KG1 (cell line): ENCODE data around the gene FAM180A.
"Not testable (repeated sequence)": the region's sequence is repeated elsewhere in the genome, so short reads cannot be mapped to it uniquely, and the experiment has no call there.

Experiments
- DNase-seq: peaks from one replicate; lab custom pipeline; 2025; lab: John Stamatoyannopoulos, UW

FAM180A gene

DNA sequence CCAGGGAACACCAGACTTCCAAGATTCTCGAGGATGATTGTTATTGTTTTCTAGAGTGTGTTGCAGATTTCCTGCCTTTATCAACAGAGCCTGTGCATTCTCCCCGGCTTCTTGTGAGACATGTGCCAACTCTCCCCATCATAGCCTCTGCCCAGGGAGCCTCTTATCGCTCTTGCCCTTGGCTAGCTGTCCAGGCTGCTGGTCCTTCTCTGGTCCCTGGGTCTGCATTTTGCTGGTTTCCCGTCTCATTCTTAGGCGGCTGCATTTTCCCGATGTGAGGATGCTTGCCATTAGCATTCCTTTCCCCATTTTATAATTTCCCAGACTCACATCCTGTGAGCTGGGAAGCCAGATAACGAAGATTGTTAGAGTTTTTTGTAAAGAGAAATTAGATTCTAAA, 35.8 kb downstream of the FAM180A start:
- no peak for DNase-seq

DNA sequence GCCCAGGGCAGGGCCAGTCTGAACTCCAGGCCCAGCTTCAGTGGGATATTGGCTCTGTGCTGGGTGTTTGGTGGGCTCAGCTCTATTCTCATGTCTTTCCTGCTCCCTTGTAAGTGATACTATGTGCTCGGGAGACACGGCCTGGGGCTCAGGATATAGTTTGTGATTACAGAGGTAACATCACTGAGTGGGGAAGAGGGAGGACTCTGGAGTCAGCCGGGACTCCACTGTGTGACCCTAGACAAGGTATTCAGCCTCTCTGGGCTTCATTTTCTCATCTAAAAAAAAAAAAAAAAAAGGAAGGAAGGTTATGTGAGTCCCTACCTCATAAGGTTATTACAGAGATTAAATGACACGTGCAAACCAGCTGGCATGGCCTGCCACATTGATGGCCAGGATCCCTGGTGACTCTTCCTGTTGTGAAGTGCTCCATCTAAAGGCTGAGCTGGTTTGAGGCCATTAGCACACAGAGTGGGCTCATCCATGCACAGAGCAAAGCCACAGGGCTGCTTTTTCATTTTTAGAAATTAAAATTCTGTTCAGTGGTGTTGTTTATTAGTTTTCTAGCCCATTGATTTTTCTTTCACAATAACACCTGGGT, 36.3 kb downstream of the FAM180A start:
- no peak for DNase-seq

DNA sequence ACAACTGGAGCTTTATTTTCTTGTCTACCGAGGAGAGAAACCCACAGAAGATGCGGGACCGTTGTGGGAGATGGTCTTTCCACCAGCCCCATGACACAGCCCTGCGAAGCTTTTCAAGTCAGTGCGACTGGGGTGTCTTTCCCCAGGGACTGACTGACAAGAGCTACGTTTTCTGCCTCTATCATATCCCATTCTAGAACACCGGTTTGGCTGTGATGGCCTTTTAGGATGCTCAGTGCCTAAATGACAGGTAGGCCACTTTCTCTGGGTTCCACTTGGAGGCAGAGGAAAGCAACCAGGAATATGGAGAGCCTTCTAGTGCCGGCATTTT, 37.5 kb downstream of the FAM180A start:
- DNase-seq: no peak

DNA sequence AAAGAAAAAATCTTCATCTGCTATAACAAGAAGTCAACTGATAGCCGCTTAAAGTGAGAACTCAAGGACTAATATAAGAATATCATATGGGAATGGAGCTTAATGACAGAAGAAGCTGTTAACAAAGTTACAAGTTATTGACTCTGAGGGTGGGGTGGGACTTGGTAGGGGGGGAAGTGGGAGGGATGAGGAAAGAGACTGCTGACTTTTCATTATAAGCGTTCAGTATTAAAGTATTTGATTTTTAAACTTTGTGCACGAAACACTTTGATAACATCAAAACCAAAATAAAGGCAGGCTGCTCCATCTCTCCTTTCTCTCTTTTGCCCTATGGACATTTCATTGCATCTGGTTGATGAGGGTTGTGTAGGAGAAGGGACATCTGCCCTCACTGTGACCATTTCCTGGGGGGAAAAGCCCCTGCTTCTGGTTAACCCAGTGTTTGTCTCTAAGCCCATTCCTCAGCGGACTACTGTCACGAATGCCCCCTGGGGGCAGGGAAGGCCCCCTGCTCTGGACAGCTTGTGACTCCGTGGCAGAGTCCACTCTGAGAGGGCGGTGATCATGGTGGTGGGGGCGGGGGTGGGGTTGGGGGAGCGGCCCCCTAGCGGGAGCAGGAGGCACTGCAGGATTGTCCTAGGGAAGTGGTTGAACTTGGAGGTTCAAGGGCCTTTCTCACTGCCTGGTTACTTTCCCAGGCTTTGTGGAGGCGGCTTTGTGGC, 38.0 kb downstream of the FAM180A start:
- DNase-seq: no peak

DNA sequence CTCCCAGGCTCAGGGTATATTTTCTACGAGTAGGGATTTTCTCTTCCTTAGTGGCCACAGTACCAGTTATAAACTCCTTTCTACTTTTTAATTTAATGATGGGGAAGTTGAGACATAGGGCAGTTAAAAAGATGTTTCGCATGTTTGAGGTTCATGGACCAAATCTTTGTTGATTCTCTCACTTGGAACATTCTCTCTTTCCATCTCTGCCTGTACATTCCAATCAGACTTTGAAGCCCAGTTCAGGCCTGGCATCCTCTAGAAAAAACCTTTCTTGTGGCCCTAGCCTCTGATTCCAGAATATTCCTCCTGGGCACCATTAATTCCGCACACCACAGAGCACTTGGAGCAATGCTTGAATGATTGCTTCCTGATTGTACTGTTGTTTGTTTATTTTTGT, 39.1 kb downstream of the FAM180A start:
- DNase-seq: no peak

DNA sequence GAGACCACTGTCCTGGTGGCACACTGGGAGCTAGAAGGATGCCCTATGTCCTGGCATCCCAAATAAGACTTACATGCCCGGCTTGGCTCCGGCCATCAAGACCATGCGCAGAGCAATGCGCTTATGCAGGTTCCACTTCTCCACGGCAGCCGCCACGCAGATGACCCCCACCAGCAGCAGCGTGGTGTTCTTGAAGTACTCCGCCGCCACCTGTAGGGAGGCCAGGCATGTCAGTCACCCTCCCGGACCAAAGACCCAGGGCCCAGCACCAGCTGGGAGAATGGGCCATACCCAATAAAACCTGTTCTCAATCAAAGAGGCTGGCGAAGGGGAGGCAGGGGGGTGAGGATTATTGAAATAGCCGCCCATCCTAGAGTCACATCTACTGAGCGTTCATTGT, 40.6 kb downstream of the FAM180A start:
- DNase-seq: no peak

DNA sequence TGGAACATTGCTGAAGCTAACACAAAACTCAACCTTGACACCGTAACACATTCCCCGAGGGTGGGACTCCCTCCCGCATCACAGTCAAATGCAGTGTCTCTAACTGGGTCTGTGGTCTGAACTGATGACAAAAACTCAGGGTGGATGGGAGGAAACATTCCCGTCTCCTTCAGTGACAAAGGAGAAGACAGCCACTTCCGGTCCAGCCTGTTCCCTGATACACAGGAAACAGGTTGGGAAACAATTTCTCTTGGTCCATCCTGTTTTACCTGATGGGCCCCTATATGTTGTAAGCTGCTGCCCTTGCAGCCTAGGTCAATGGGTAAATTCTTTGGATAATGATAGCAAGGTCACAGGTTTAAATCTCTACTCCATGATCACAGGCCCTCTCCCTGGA, 41.0 kb downstream of the FAM180A start:
- DNase-seq: no peak

DNA sequence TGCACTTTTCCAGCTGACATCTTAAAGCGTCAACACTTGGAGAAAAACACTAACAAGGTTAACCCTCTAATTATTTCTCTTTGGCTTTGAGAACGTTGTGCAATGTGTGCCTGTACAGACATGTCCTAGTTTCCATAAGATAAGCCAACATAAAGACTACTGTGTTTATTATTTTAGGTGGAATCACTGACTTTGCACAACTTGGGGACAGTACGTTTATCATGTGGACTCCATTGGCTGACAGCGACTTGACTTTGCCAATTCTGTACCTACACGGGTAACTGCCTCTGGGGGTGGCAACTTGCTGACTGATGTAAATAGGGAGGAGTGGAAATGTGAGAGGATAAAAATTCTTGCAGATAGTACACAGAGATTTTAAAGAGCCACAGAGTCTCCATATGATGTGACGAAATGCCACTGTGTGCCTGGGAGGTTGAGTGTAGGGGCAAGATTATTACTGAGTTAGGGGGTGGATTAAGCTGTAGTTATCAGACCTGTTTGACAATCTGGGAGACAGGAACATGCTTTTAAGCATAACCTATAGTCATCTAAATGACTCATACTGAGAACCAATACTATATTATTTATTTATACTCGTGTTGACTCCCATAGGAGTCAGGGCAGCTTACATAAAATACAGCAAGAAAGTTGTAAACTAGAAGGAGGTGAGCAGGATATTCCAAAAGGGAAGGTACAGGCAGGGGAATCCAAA, 41.6 kb downstream of the FAM180A start:
- DNase-seq: no peak

DNA sequence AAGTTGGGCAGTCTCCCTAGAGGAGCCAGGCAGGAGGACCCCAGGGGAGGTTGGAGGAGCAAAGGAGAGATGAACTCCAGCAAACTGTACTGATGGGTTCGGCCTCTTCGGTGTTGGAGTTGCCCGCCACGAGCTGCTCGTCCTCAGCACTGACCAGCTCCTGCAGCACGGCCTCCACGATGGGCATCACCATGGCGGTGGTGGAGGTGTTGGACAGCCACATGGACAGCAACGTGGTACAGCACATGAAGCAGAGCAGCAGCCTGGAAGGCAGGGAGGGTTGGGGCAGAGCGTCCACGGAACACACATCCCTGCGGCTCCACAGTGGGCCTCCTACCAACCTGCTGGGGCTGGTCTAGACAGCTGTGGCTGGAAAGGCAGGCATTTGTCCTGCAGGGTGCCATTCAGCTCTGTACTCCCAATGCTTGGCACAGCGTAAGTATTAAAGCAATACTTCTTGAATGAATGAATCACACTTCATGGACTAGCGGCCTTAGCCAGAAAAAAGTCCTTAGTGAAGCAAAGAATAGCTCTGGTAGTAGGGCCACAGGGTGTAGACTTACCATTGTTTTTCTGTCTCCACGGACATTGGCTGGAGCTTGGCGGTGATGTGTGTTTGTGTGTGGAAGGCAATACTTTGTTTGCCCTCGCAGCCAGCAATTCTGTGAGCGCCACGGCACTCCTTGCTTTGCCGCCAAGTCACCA, 42.4 kb downstream of the FAM180A start:
- DNase-seq: no peak

DNA sequence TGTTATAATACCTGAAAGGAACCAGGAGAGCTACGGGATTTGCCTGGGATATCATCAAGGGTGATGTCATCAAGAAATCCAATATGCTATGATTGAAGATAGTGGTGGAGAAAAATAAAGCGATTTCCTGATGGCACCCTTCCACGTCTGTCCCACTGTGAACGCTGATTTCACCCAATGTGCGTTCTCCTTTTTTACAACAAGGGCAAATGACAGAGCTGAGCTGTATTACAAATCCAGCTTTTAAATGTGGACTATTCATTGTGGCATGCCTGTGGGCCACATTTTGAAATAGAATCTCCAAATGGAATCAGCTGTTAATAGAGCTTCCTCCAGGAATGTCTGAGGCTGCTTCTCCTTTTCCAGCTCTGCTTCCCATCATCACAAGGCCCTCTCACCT, 43.9 kb downstream of the FAM180A start:
- no peak for DNase-seq

DNA sequence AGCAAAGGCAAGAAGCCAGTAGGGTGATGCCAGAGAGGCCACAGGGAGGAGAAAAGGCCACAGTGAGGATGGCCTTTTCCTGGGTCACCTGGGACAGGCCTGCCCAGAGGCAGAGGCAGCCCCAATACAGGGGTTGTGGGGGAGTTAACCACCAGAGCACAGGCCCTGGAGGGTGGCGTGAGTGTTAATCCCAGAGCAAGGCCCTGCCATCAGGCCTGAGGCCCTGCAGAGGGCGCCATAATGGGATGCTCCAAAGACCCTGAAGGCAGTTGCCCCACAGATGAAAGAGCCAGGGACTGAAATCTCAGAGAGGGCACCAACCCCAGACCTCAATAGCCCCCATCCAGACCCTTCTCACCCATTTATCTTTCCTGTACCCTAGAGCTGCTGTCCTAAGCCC, 44.5 kb downstream of the FAM180A start:
- no peak for DNase-seq

DNA sequence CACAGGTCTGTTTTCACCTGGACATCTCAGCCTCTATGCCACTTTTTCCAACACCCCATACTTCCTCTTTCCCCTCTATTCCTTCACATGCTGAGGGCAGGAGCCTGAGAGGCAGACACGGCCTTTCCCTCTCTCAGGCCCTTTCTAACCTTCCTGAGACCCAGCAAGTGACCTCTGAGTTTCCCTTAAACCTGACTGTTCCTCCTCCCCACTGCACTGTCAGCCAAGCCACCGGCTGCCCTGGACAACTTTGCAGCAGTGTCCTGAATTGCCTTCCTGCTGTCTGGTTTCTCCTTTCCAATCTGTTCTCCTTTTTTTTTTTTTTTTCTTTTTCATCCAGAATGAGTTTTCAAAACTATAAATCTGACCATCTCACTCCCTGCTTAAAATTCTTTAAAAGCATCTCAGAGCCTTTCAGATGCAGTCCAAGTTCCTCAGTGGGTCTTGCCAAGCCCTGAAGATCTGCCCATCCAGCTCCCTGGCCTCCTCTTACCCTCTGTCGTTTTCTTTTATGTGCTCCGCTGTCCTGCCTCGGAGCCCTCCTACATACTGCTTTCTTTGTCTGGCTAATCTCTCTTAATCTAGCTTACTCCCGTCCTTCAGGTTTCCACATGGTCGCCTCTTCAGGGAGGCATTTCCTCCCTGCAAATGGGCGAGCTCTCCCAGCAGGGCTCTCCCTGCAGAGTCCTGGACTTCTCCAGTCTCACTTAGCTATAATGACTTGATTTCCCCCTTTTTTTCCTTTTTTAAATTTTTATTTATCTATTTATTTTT, 51.1 kb downstream of the FAM180A start:
- DNase-seq: no peak

DNA sequence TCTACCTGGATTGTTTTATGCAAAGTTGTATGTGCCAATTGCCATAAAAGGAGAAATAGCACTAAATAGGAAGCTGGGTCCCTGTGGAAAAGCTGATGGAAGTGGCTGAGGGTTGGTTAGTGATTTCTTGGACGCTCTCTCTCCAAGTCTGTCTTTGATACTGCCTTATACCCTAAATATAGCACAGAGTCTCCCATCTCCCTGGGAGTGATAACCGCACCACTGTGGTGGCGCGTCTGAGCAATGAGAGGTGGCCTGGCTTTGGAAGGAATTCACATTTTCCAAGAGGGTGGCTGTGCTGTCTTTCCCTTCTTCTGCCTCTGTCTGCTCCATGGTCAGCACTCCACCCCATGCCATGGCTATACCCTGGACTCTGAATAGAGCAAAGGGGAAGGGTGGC, 55.1 kb downstream of the FAM180A start:
- DNase-seq: no peak

DNA sequence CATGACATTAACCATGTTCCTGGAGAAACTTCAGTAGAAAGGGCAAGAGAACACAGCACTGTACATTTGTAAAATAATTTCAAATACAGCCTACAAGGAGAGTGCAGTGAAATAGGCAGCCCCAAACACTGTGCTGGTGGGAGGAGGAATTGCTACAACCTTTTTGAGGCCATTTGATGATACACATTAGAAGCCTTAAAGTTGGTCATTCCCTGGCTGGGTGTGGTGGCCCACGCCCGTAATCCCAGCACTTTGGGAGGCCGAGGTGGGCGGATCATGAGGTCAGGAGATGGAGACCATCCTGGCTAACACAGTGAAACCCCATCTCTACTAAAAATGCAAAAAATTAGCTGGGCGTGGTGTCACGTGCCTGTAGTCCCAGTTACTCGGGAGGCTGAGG, 56.0 kb downstream of the FAM180A start:
- DNase-seq: not testable (repeated sequence)

DNA sequence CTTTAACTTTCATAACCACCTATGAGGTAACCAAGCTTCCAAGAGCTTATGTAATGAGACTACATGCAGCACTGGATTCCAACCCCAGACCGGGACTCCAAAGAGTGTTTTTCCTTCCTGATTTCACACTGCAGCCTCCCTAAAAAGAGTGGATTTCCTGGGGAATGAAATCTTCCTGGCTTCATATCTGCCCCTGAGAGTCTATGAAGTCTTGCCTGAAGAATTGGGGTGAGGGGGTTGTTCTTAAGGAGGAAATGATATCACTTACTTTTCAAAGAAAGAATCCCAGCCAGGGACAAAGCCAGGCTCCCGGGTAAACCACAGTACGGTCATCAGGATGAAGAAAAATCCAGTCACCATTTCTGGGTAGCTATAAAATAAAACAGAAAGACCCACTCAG, 56.6 kb downstream of the FAM180A start:
- DNase-seq: no peak

DNA sequence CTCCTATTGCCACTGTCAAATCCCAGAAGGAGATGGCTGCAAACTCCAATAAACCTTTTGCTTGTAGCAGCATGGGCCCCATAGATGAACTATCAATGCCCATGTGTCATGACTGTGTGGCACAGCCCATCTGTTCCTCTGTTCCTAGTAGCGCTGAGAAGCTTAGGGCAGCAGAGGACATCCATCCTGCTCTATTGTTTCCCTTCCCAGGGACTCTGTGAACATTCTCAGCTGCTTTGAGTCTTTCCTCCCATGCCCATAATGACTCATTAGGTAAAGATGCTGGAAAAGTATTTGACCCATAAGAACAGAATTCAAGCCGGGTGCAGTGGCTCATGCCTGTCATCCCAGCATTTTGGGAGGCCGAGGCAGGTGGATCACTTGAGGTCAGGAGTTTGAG, 58.0 kb downstream of the FAM180A start:
- no peak for DNase-seq

DNA sequence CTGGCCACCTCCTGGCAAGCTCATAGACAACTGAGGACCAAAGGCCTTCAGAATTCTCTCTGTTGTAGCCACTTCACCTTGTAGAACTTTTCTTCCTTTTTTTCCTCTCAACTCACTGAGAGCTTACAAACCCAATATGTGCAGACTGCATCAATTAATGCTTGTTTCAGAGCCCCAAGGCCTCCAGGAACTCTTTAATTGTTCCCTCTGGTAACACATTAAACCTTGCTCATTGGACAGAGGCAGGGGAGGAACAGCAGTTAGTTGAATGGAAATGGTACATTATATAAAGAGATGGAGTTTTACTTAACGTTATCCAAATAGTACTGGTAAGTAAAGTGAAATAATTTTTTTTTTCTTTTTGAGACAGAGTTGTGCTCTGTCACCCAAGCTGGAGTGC, 61.1 kb downstream of the FAM180A start:
- DNase-seq: no peak

DNA sequence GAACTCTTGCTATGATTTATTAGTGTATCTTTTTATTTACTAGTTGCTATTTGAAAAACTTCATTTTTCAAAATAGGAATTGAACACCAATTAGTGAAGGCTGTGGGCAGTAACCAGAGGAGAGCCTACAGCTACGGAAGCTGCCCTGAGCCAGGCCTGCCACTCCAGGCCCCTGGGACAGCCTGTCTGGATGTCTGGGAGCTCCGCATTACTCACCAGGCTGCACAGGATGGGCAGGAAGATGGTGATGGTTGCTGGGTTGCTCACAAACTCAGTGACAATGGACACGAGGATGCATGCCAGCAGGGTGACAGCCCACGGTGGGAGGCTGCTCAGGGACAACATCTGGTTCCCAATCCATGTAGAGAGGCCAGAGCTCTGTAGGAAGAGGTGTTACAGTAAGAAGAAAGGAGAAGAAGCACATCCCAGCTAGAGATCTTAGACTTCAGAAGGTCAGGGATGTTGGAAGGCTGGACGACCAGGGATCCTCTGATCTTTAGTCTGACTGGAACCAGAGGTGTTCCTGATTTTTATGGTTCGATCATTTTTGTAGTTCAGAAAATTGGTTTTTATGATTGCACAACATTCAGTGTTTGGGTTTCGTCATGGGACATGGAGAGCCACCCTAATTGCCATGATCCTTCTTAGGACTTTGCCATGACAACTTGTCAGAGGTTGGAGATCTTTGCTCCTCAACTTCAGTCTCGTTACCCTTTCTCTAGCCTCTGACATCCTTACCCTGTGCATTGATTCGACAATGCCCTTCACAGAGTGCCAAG, 63.1 kb downstream of the FAM180A start:
- DNase-seq: no peak

DNA sequence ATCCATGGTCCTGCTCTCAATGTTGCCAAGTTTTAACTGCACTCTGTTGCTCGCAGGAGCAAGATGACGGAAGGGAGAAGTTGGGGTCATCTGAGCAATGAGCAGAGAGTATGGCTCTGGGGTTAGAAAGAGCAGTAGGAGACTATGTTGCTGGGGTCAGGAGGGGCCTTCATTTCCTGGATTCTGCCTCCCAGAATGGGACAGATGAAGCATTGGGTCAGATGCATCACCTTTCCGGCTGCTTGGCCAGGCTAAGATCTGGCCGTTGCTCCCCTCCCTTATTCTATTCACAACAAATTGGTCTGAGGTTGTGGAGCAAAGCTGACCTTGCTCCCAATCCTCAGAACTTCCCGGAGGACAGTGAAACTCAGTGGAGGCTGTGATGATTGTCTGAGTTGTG, 63.9 kb downstream of the FAM180A start:
- no peak for DNase-seq

DNA sequence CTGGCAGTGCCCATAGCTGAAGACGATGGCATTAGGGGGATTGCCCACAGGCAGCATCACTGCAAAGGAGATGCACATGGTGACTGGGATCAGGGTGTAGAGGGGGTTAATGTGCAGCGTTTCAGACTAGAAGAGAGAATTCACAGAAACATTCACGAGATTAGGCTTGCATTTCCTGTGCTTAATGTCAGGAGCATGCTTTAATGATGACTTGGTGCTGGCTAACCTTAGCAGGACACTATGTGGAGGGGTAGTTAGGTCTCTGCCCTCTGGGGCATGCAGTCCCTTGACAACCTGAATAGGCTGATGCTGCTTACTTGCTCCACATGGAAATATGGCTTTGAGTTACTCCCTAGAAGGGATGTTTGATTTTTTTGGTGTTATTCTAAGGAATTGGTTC, 64.5 kb downstream of the FAM180A start:
- DNase-seq: no peak

DNA sequence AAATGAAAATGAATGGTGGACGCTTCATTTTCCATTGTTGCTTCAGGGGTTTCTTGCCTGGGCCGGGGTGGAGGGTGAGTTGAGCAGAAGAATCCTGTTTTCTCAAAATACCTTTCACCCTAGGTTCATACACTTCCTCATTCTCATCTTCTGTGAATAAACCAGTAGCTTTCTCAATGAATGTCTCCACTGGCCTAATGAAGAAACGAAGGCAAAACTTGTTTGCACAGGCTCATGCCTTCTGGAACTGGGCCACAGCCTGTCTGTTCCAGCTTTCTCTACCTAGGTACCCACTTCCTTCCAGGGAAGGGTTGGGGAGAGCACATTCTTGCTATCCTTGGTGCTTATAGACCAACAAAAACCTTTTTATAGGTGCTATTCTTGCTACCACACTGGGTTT, 65.0 kb downstream of the FAM180A start:
- no peak for DNase-seq
